GM12892 (cell line): ENCODE measurements around the gene EPB41L3.

Experiments used
- POLR2A ChIP-seq: IDR thresholded peaks from 2 replicates; pipeline ENCODE4 v1.6.1; 2011; ENCODE audit warnings: low read depth, low read length, control low read depth
- POLR2AphosphoS5 ChIP-seq: IDR thresholded peaks from 2 replicates; pipeline ENCODE4 v1.6.1; 2011; ENCODE audit warnings: low read depth, low read length, control low read depth
- TAF1 ChIP-seq: IDR thresholded peaks from 2 replicates; pipeline ENCODE4 v1.6.1; 2011; ENCODE audit warnings: low read depth, mild to moderate bottlenecking, control low read depth, low read length, borderline replicate concordance

- TF ChIP-seq POLR2A: no peak
- TF ChIP-seq TAF1: no peak
- no peak for TF ChIP-seq POLR2AphosphoS5
Observed at GRCh38 chr18:5558851-5559250, 15.1 kb upstream of the EPB41L3 start.
